HG02884 (cell line): ENCODE data around the gene GTF2IRD1.
"Not testable (repeated sequence)": the region's sequence is repeated elsewhere in the genome, so short reads cannot be mapped to it uniquely, and the experiment has no call there.

ENCODE experiments used
- ATAC-seq: cut with Tn5 transposase; IDR thresholded peaks from one replicate; pipeline ENCODE4 v1.9.1; 2021; ENCODE audit warnings: mild to moderate bottlenecking, moderate library complexity; ENCODE audit not compliant: unreplicated experiment

Gene GTF2IRD1

GRCh38 chr7:74507538-74508319 is 54.0 kb downstream of the GTF2IRD1 start:
- ATAC-seq = no peak

GRCh38 chr7:74509453-74509852 is 55.7 kb downstream of the GTF2IRD1 start:
- ATAC-seq = not testable (repeated sequence)

- no peak for ATAC-seq
These were observed 57.6 kb downstream of the GTF2IRD1 start for GRCh38 chr7:74511345-74511744.

GRCh38 chr7:74512762-74513161 is 59.1 kb downstream of the GTF2IRD1 start:
- no peak for ATAC-seq

- ATAC-seq = no peak
These were observed 60.5 kb downstream of the GTF2IRD1 start for GRCh38 chr7:74514131-74514591.

- ATAC-seq = no peak
These were observed 61.6 kb downstream of the GTF2IRD1 start for GRCh38 chr7:74515276-74515675.

GRCh38 chr7:74516214-74516613 is 62.5 kb downstream of the GTF2IRD1 start:
- no peak for ATAC-seq

- no peak for ATAC-seq
These were observed 64.3 kb downstream of the GTF2IRD1 start for GRCh38 chr7:74518041-74518440.

GRCh38 chr7:74518654-74519053 is 64.9 kb downstream of the GTF2IRD1 start:
- no peak for ATAC-seq

- ATAC-seq = no peak
These were observed 65.7 kb downstream of the GTF2IRD1 start for GRCh38 chr7:74519395-74519794.

- ATAC-seq = no peak
These were observed 68.1 kb downstream of the GTF2IRD1 start for GRCh38 chr7:74521855-74522254.

- ATAC-seq = no peak
These were observed 68.7 kb downstream of the GTF2IRD1 start for GRCh38 chr7:74522281-74522905.

GRCh38 chr7:74523015-74523414 is 69.3 kb downstream of the GTF2IRD1 start:
- ATAC-seq = no peak

- no peak for ATAC-seq
These were observed 71.4 kb downstream of the GTF2IRD1 start for GRCh38 chr7:74525140-74525539.

GRCh38 chr7:74525881-74526280 is 72.2 kb downstream of the GTF2IRD1 start:
- no peak for ATAC-seq

GRCh38 chr7:74526780-74527179 is 73.1 kb downstream of the GTF2IRD1 start:
- ATAC-seq = no peak

- no peak for ATAC-seq
These were observed 74.1 kb downstream of the GTF2IRD1 start for GRCh38 chr7:74527842-74528241.

- not testable (repeated sequence) for ATAC-seq
These were observed 75.1 kb downstream of the GTF2IRD1 start for GRCh38 chr7:74528773-74529172.

- no peak for ATAC-seq
These were observed 82.2 kb downstream of the GTF2IRD1 start for GRCh38 chr7:74535951-74536356.

GRCh38 chr7:74541937-74542336 is 88.2 kb downstream of the GTF2IRD1 start:
- not testable (repeated sequence) for ATAC-seq

- ATAC-seq = no peak
These were observed 88.9 kb downstream of the GTF2IRD1 start for GRCh38 chr7:74542558-74543117.
